Subcutaneous adipose tissue (tissue), 4 donors: ENCODE results near the gene GLIS2. TPM values are rescaled to one million over a fixed set of nuclear protein-coding genes. Genes with fewer than 3 reads are reported as not detected.

Experiments
- total RNA-seq, 4 donors: library from RNA; depleted of rRNA; stranded (reverse); fragments of >200 nt; gene quantifications; one replicate each; pipeline ENCODE4 v1.1.0, GENCODE V29; 2016
- TF ChIP-seq, protein P1 (sequence below): fragments of 450-650 bp; IDR thresholded peaks from one replicate; pipeline ENCODE4 v1.5.1; 2016; ENCODE audit warnings: low read depth, mild to moderate bottlenecking, control low read depth, antibody characterized with exemption, moderate library complexity

The GLIS2 gene
- total RNA-seq, 4 donors from 2014 or later = 0.85 to 2.1 (median 1.5) TPM

DNA sequence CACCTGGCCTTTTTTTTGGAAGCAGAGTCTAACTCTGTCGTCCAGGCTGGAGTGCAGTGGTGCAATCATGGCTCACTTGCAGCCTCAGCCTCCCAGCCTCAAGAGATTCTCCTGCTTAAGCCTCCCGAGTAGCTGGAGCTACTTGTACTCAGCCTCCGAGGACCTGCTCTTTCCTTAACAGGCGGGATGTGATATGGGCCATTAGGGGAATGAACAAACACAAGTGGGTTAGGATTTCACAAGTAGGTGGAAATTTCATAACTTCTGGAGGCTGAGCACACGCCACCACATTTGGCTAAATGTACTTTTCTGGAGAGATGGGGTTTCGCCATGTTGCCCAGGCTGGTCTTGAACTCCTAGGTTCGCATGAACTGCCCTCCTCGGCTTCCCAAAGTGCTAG, 31.1 kb downstream of the GLIS2 start:
- TF ChIP-seq, protein P1, sequence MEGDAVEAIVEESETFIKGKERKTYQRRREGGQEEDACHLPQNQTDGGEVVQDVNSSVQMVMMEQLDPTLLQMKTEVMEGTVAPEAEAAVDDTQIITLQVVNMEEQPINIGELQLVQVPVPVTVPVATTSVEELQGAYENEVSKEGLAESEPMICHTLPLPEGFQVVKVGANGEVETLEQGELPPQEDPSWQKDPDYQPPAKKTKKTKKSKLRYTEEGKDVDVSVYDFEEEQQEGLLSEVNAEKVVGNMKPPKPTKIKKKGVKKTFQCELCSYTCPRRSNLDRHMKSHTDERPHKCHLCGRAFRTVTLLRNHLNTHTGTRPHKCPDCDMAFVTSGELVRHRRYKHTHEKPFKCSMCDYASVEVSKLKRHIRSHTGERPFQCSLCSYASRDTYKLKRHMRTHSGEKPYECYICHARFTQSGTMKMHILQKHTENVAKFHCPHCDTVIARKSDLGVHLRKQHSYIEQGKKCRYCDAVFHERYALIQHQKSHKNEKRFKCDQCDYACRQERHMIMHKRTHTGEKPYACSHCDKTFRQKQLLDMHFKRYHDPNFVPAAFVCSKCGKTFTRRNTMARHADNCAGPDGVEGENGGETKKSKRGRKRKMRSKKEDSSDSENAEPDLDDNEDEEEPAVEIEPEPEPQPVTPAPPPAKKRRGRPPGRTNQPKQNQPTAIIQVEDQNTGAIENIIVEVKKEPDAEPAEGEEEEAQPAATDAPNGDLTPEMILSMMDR = no peak

DNA sequence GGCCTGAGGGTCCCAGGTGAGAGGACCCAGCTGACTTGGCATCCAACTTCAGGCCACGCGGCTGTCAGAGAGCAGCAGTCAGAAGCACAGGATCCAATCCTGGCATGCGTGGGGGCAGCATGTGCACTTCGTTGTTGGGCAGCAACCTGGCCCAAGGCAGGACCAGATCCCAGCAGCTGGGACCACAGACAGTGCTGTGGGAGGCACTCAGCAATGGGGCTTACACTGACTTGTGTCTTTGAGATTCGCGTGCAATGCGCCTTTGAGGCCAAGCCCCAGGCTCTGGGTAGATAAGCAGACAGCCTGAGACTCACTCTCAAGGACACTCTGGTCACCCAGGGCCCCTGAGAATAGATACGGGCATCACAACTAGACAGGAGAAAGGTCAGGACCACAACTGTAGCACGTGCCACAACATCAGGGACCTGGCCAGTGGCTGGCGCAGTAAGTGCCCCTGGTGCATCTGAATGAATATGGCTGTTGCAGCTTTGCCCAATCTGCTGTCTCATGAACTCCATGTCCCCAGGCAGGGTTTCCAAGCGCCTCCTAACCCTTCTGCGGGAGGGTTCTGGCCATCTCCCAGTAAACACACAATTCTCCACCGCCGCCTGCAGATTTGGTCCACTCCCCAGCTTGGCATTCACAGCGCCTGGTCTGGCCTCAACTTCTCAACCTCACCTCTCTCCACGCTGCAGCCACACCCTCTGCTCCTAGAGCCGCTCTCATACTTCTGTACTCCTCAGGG, 32.1 kb downstream of the GLIS2 start:
- TF ChIP-seq, protein P1 = no peak

DNA sequence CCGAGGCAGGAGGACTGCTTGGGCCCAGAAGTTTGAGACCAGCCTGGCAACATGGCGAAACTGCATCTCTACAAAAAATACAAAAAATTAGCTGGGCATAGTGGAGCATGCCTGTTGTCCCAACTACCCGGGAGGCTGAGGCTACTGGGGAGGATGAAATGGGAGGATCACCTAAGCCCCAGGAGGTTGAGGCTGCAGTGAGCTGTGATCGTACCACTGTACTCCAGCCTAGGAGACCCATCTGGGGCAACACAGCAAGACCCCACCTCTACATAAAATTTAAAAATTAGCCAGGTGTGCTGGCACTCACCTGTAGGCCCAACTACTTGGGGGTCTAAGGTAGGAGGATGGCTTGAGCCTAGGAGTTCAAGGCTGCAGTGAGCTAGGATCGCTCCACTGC, 33.5 kb downstream of the GLIS2 start:
- TF ChIP-seq, protein P1 = no peak

DNA sequence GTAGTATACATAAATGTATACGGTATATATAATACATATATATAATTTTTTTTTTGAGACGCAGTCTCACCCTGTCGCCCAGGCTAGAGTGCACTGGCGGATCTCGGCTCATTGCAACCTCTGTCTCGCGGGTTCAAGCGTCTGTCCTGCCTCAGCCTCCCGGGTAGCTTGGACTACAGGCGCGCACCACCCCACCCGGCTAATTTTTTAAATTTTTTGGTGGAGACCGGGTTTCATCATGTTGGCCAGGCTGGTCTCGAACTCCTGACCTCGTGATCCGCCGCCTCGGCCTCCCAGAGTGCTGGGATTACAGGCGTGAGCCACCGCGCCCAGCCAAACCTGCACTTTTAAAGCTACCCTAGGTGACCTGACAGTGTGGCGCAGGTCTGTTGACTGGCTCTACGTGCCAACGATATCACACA, 34.5 kb downstream of the GLIS2 start:
- TF ChIP-seq, protein P1 = no peak

DNA sequence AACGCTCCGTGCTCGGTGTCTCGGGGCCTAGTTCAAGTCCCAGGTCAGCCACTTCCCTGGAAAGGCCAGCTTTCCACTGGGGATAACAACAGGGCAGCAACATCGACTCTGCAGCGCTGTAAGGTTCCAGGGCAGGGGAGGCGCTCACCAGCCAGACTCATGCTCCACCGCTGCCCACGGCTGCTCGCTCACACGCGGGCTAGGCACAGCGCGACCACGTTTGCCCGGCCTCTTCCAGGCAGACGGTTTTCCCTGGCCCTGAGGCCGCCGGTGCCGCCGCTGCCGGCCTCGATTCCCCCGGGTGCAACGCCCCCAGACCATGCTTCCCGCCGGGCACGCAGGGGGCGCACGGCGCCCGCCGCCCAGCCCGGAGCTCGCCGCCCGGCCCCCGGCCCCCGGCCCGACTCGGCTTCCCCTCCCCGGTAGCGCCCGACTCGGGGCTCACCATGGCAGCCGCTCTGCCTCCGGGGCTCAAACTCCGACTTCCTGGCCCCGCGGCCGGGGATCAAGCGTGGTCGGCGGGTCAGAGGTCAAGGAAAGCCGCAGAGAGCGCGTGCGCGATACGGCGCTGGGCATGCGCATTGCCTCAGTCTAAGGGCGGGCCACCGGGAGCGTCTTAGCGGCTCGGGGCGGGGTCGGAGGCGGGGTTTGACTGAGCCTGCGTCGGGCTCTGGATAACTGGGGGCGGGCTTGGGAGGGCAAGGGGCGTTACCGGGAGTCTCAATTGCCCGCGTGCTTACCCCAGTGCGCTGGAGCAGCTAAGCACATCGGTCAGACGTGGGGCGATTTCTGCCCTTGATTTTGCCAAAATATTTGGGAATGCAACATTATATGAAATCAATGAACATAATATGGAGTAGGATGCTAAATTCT, 35.2 kb downstream of the GLIS2 start, which contains the start of gene PAM16:
TSS of gene PAM16 (minus strand) at position 535 of the 873 bp plus-strand sequence. CDS start at position 448, 87 bp downstream.
- TF ChIP-seq, protein P1 = no peak

DNA sequence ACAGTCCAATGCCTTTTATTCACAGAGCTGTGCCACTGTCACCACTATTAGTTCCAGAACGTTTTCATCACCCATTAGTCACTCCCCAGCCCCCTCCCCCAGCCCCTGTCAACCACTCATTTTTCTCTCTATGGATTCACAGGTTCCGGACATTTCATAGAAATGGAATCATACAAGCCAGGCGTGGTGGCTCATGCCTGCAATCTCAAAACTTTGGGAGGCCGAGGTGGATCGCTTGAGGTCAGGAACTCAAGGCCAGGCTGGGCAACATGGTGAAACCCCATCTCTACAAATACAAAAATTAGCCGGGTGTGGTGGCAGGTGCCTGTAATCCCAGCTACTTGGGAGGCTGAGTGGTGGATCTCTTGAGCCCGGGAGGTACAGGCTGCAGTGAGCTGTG, 36.0 kb downstream of the GLIS2 start:
- TF ChIP-seq, protein P1 = no peak

DNA sequence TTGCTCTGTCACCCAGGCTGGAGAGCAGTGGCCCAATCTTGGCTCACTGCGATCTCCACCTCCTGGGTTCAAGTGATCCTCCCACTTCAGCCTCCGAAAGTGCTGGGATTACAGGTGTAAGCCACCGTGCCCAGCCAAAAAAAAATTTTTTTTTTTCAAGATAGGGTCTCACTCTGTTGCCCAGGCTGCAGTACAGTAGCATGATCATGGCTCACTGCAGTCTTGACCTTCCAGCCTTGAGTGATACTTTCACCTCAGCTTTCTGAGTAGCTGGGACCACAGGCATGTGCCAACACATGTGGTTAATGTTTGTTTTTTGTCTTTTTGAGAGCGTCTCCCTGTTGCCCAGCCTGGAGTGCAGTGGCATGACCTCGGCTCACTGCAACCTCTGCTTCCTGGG, 37.0 kb downstream of the GLIS2 start:
- TF ChIP-seq, protein P1 = no peak
